ENCODE data around the gene HMSD.

The HMSD gene

GRCh38 chr18:63949068-63949737, at the start of gene HMSD:
Gene HMSD (plus strand): TSS chr18:63949301. CDS start chr18:63953456, 4,155 bp downstream.
- Histone ChIP-seq H3K27me3 (ENCODE audit: control insufficient read depth in 1 of 2, insufficient read depth in 2 of 2, low read length in 2 of 2) (no peaks in the 10 kb centered on the region), H3K27ac (ENCODE audit: low read depth, low read length) (no peak within 1 kb of the TSS), H3K4me3 (ENCODE audit: low read depth in 1 of 2, low read length in 2 of 2) (peak within 1 kb of the TSS in 1 of 2 donors; percentile 27), H3K9ac (ENCODE audit: low read length) (no peak within 1 kb of the TSS), H3K36me3 (ENCODE audit: insufficient read depth, low read length) (no peaks in the 10 kb centered on the region), H3K9me3 (ENCODE audit: low read length) (no peaks in the 10 kb centered on the region), H3K4me1 (ENCODE audit: insufficient read depth, low read length) (no peaks in the 10 kb centered on the region)

GRCh38 chr18:63903851-63904570, 45.1 kb upstream of the HMSD start:
- H3K9me3 ChIP-seq (ENCODE audit: low read length) = no peaks in the 10 kb centered on the region
- H3K27ac ChIP-seq (ENCODE audit: low read depth, low read length) = no peak overlapping the region
- no peaks in the 10 kb centered on the region for H3K36me3 ChIP-seq (ENCODE audit: insufficient read depth, low read length)
- H3K4me1 ChIP-seq (ENCODE audit: insufficient read depth, low read length) = no peaks in the 10 kb centered on the region
- H3K4me3 ChIP-seq (ENCODE audit: low read depth in 1 of 2, low read length in 2 of 2) = no peak overlapping the region
- H3K9ac ChIP-seq (ENCODE audit: low read length) = no peak overlapping the region
- no peaks in the 10 kb centered on the region for H3K27me3 ChIP-seq (ENCODE audit: control insufficient read depth in 1 of 2, insufficient read depth in 2 of 2, low read length in 2 of 2)

GRCh38 chr18:63904694-63905093, 44.4 kb upstream of the HMSD start:
- H3K9me3 ChIP-seq (ENCODE audit: low read length) = no peaks in the 10 kb centered on the region
- H3K4me3 ChIP-seq (ENCODE audit: low read depth in 1 of 2, low read length in 2 of 2) = no peak overlapping the region
- no peaks in the 10 kb centered on the region for H3K27me3 ChIP-seq (ENCODE audit: control insufficient read depth in 1 of 2, insufficient read depth in 2 of 2, low read length in 2 of 2)
- H3K27ac ChIP-seq (ENCODE audit: low read depth, low read length) = no peak overlapping the region
- H3K9ac ChIP-seq (ENCODE audit: low read length) = no peak overlapping the region
- no peaks in the 10 kb centered on the region for H3K4me1 ChIP-seq (ENCODE audit: insufficient read depth, low read length)
- no peaks in the 10 kb centered on the region for H3K36me3 ChIP-seq (ENCODE audit: insufficient read depth, low read length)

GRCh38 chr18:63905361-63905760, 43.7 kb upstream of the HMSD start:
- no peaks in the 10 kb centered on the region for H3K27me3 ChIP-seq (ENCODE audit: control insufficient read depth in 1 of 2, insufficient read depth in 2 of 2, low read length in 2 of 2)
- H3K4me3 ChIP-seq (ENCODE audit: low read depth in 1 of 2, low read length in 2 of 2) = no peak overlapping the region
- H3K36me3 ChIP-seq (ENCODE audit: insufficient read depth, low read length) = no peaks in the 10 kb centered on the region
- no peaks in the 10 kb centered on the region for H3K4me1 ChIP-seq (ENCODE audit: insufficient read depth, low read length)
- no peak overlapping the region for H3K9ac ChIP-seq (ENCODE audit: low read length)
- H3K9me3 ChIP-seq (ENCODE audit: low read length) = no peaks in the 10 kb centered on the region
- no peak overlapping the region for H3K27ac ChIP-seq (ENCODE audit: low read depth, low read length)

GRCh38 chr18:63906056-63906455, 43.0 kb upstream of the HMSD start:
- H3K4me3 ChIP-seq (ENCODE audit: low read depth in 1 of 2, low read length in 2 of 2) = no peak overlapping the region
- no peak overlapping the region for H3K27ac ChIP-seq (ENCODE audit: low read depth, low read length)
- no peaks in the 10 kb centered on the region for H3K9me3 ChIP-seq (ENCODE audit: low read length)
- no peaks in the 10 kb centered on the region for H3K27me3 ChIP-seq (ENCODE audit: control insufficient read depth in 1 of 2, insufficient read depth in 2 of 2, low read length in 2 of 2)
- no peaks in the 10 kb centered on the region for H3K4me1 ChIP-seq (ENCODE audit: insufficient read depth, low read length)
- no peaks in the 10 kb centered on the region for H3K36me3 ChIP-seq (ENCODE audit: insufficient read depth, low read length)
- no peak overlapping the region for H3K9ac ChIP-seq (ENCODE audit: low read length)

GRCh38 chr18:63907664-63908063, 41.4 kb upstream of the HMSD start, which contains the start of gene SERPINB10:
Gene SERPINB10 (plus strand): TSS chr18:63907958. CDS start chr18:63915511, 7,553 bp downstream.
- Histone ChIP-seq H3K36me3 (ENCODE audit: insufficient read depth, low read length) (no peaks in the 10 kb centered on the region), H3K4me3 (ENCODE audit: low read depth in 1 of 2, low read length in 2 of 2) (no peak within 1 kb of the TSS), H3K27me3 (ENCODE audit: control insufficient read depth in 1 of 2, insufficient read depth in 2 of 2, low read length in 2 of 2) (no peaks in the 10 kb centered on the region), H3K27ac (ENCODE audit: low read depth, low read length) (no peak within 1 kb of the TSS), H3K9me3 (ENCODE audit: low read length) (no peaks in the 10 kb centered on the region), H3K4me1 (ENCODE audit: insufficient read depth, low read length) (no peaks in the 10 kb centered on the region), H3K9ac (ENCODE audit: low read length) (no peak within 1 kb of the TSS)

GRCh38 chr18:63908858-63909257, 40.2 kb upstream of the HMSD start:
- H3K36me3 ChIP-seq (ENCODE audit: insufficient read depth, low read length) = no peaks in the 10 kb centered on the region
- no peak overlapping the region for H3K9ac ChIP-seq (ENCODE audit: low read length)

GRCh38 chr18:63909870-63910269, 39.2 kb upstream of the HMSD start:
- Histone ChIP-seq H3K27me3 (ENCODE audit: control insufficient read depth in 1 of 2, insufficient read depth in 2 of 2, low read length in 2 of 2) (no peaks in the 10 kb centered on the region), H3K4me1 (ENCODE audit: insufficient read depth, low read length) (no peaks in the 10 kb centered on the region), H3K9me3 (ENCODE audit: low read length) (no peaks in the 10 kb centered on the region), H3K4me3 (ENCODE audit: low read depth in 1 of 2, low read length in 2 of 2) (no peak overlapping the region), H3K9ac (ENCODE audit: low read length) (no peak overlapping the region), H3K36me3 (ENCODE audit: insufficient read depth, low read length) (no peaks in the 10 kb centered on the region), H3K27ac (ENCODE audit: low read depth, low read length) (no peak overlapping the region)

More at GRCh38 chr18:63908858-63909257, 40.2 kb upstream of the HMSD start:
- no peaks in the 10 kb centered on the region for H3K27me3 ChIP-seq (ENCODE audit: control insufficient read depth in 1 of 2, insufficient read depth in 2 of 2, low read length in 2 of 2)
- no peaks in the 10 kb centered on the region for H3K9me3 ChIP-seq (ENCODE audit: low read length)
- no peak overlapping the region for H3K4me3 ChIP-seq (ENCODE audit: low read depth in 1 of 2, low read length in 2 of 2)
- no peaks in the 10 kb centered on the region for H3K4me1 ChIP-seq (ENCODE audit: insufficient read depth, low read length)
- H3K27ac ChIP-seq (ENCODE audit: low read depth, low read length) = no peak overlapping the region

- Histone ChIP-seq H3K4me3 (ENCODE audit: low read depth in 1 of 2, low read length in 2 of 2) (no peak overlapping the region), H3K36me3 (ENCODE audit: insufficient read depth, low read length) (no peaks in the 10 kb centered on the region), H3K9me3 (ENCODE audit: low read length) (no peaks in the 10 kb centered on the region)
These were observed 31.3 kb upstream of the HMSD start for GRCh38 chr18:63917817-63918216.

GRCh38 chr18:63922049-63922448, 27.1 kb upstream of the HMSD start:
- no peaks in the 10 kb centered on the region for H3K4me1 ChIP-seq (ENCODE audit: insufficient read depth, low read length)
- H3K27ac ChIP-seq (ENCODE audit: low read depth, low read length) = no peak overlapping the region

More at GRCh38 chr18:63917817-63918216, 31.3 kb upstream of the HMSD start:
- H3K9ac ChIP-seq (ENCODE audit: low read length) = no peak overlapping the region
- no peak overlapping the region for H3K27ac ChIP-seq (ENCODE audit: low read depth, low read length)
- H3K4me1 ChIP-seq (ENCODE audit: insufficient read depth, low read length) = no peaks in the 10 kb centered on the region
- H3K27me3 ChIP-seq (ENCODE audit: control insufficient read depth in 1 of 2, insufficient read depth in 2 of 2, low read length in 2 of 2) = no peaks in the 10 kb centered on the region

GRCh38 chr18:63924551-63924950, 24.6 kb upstream of the HMSD start:
- Histone ChIP-seq H3K4me3 (ENCODE audit: low read depth in 1 of 2, low read length in 2 of 2) (no peak overlapping the region), H3K9ac (ENCODE audit: low read length) (no peak overlapping the region), H3K4me1 (ENCODE audit: insufficient read depth, low read length) (no peaks in the 10 kb centered on the region), H3K9me3 (ENCODE audit: low read length) (no peaks in the 10 kb centered on the region), H3K36me3 (ENCODE audit: insufficient read depth, low read length) (no peaks in the 10 kb centered on the region), H3K27ac (ENCODE audit: low read depth, low read length) (no peak overlapping the region), H3K27me3 (ENCODE audit: control insufficient read depth in 1 of 2, insufficient read depth in 2 of 2, low read length in 2 of 2) (no peaks in the 10 kb centered on the region)

More at GRCh38 chr18:63922049-63922448, 27.1 kb upstream of the HMSD start:
- Histone ChIP-seq H3K9me3 (ENCODE audit: low read length) (no peaks in the 10 kb centered on the region), H3K27me3 (ENCODE audit: control insufficient read depth in 1 of 2, insufficient read depth in 2 of 2, low read length in 2 of 2) (no peaks in the 10 kb centered on the region), H3K36me3 (ENCODE audit: insufficient read depth, low read length) (no peaks in the 10 kb centered on the region), H3K4me3 (ENCODE audit: low read depth in 1 of 2, low read length in 2 of 2) (no peak overlapping the region), H3K9ac (ENCODE audit: low read length) (no peak overlapping the region)
